Coronary artery (tissue), 2 donors: ENCODE results near the gene WDR7.

Experiments
- DNase-seq: peaks from one replicate; pipeline ENCODE4 v3.0.0-alpha.2; 2017; ENCODE audit warnings: low spot score
- H3K27ac ChIP-seq, 2 donors: fragments of 200-600 bp; sonication (generic); one replicate each; pipeline ENCODE4 v1.5.1; 2016 to 2019
- H3K4me3 ChIP-seq: fragments of 200-600 bp; sonication (generic); 2 replicates; pipeline ENCODE4 v1.5.1; 2016; ENCODE audit warnings: mild to moderate bottlenecking, moderate library complexity
- CTCF ChIP-seq: fragments of 200-600 bp; sonication (generic); IDR thresholded peaks from one replicate; pipeline ENCODE4 v1.5.1; 2019; ENCODE audit warnings: antibody characterized with exemption

The WDR7 gene

GRCh38 chr18:56721491-56721890, 70.3 kb downstream of the WDR7 start:
- Histone ChIP-seq H3K27ac (no peak overlapping the region), H3K4me3 (no peak overlapping the region)
- no peak for DNase-seq
- no peak for TF ChIP-seq CTCF

- no peak for TF ChIP-seq CTCF
These were observed 71.4 kb downstream of the WDR7 start for GRCh38 chr18:56722518-56722917.

GRCh38 chr18:56723068-56723467, 71.9 kb downstream of the WDR7 start:
- Histone ChIP-seq H3K27ac (no peak overlapping the region), H3K4me3 (no peak overlapping the region)
- DNase-seq = no peak
- no peak for TF ChIP-seq CTCF

More at GRCh38 chr18:56722518-56722917, 71.4 kb downstream of the WDR7 start:
- H3K4me3 ChIP-seq = no peak overlapping the region
- H3K27ac ChIP-seq = no peak overlapping the region
- DNase-seq = no peak

- no peak for DNase-seq
- no peak for TF ChIP-seq CTCF
- Histone ChIP-seq H3K4me3 (no peak overlapping the region), H3K27ac (no peak overlapping the region)
These were observed 72.5 kb downstream of the WDR7 start for GRCh38 chr18:56723706-56724105.

GRCh38 chr18:56726906-56727305, 75.7 kb downstream of the WDR7 start:
- no peak for TF ChIP-seq CTCF
- Histone ChIP-seq H3K4me3 (no peak overlapping the region), H3K27ac (no peak overlapping the region)
- no peak for DNase-seq

GRCh38 chr18:56727399-56727798, 76.2 kb downstream of the WDR7 start:
- no peak for TF ChIP-seq CTCF
- DNase-seq = no peak
- H3K27ac ChIP-seq = no peak overlapping the region
- H3K4me3 ChIP-seq = no peak overlapping the region

GRCh38 chr18:56728741-56729140, 77.6 kb downstream of the WDR7 start:
- no peak overlapping the region for H3K27ac ChIP-seq
- TF ChIP-seq CTCF = no peak
- no peak overlapping the region for H3K4me3 ChIP-seq
- DNase-seq = no peak
